Subcutaneous adipose tissue (tissue), 4 donors: ENCODE measurements around the gene KRT1. TPM values are rescaled to one million over a fixed set of nuclear protein-coding genes. Genes with fewer than 3 reads are reported as not detected.

Experiments
- CTCF ChIP-seq: fragments of 450-650 bp; IDR thresholded peaks from one replicate; pipeline ENCODE4 v1.5.1; 2016; ENCODE audit warnings: low read depth, mild to moderate bottlenecking, control low read depth, antibody characterized with exemption, moderate library complexity
- total RNA-seq, 4 donors: library from RNA; depleted of rRNA; stranded (reverse); fragments of >200 nt; gene quantifications; one replicate each; pipeline ENCODE4 v1.1.0, GENCODE V29; 2016

The KRT1 gene
- total RNA-seq, 4 donors from 2014 or later, result 0.38 TPM; not detected in 3

GRCh38 chr12:52655720-52656124 lies 24.5 kb downstream of the KRT1 start:
- no peak for TF ChIP-seq CTCF

DNA sequence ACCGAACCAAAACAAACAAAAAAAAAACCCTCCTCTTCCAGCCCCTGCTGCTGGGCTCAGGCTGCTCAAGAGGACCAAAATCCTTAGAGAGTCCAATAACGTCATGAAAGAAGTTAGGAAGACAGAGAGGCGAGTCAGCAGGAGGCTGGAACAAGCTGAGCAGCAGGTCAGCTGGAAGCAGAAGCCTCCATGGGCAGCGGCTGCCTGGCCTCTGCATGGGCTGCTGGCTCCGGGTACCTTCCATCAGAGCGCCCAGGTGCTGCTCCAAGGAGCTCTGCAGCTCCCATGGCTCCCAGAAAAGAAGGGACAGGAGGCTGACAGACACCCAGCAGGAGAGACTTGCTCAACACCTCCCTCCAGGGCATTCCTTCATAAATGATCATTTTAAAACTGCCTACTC lies 25.0 kb downstream of the KRT1 start:
- TF ChIP-seq CTCF, result no peak

GRCh38 chr12:52651726-52652261 lies 28.4 kb downstream of the KRT1 start, which contains the start of gene KRT2:
Gene KRT2, minus strand, starts transcription at chr12:52652211. Its CDS starts 69 bp downstream, at chr12:52652142.
- TF ChIP-seq CTCF, result no peak

GRCh38 chr12:52650520-52651081 lies 29.6 kb downstream of the KRT1 start:
- no peak for TF ChIP-seq CTCF

DNA sequence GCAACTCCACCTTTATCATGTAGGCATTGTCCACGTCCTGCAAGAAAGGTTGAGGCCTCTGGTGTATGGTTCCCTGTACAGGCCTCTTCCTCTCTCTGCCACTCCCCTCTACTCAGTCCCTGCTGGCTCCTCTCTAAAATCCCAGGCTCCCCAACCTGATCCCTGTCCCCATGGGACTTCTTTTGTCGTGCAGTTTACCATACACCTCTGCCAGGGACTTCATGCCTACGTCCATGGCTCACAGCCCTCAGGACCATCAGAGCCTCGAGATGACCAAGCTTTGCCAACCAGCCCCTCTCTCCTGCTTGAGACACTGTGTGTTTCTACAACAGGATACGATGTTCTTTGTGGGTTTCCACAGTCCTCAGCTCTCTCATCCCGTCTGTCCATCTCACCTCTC lies 31.1 kb downstream of the KRT1 start:
- no peak for TF ChIP-seq CTCF

DNA sequence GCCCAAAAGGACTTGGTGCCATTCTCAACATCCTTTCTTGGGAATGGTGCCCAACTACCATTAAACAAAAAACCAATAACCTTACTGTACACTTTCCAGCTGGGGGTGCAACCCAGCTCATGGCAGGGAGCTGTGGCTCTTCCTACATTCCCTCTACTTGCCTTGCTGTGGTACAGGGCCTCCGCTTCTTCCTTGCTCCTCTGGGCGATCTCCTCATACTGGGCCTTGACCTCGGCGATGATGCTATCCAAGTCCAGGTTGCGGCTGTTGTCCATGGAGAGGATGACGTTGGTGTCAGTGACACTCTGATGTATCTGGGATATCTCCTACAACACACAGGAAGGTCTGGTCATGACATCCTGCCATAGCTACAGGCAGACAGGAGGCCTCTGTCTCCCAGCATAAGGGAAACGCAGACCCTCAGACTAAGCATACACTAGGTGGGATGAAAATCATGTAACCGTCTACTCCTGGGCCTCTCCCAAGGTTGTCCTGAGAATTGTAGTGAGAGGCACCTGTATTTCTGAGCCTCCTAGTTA lies 32.1 kb downstream of the KRT1 start:
- TF ChIP-seq CTCF, result no peak

- TF ChIP-seq CTCF, result no peak
Measured at GRCh38 chr12:52647601-52648000, 32.6 kb downstream of the KRT1 start.
